NCI-H82 treated with DMSO at 0.1 percent for 48 hours (cell line): Measurements from ENCODE around the gene TBC1D19.
"Not testable (repeated sequence)": the region's sequence is repeated elsewhere in the genome, so short reads cannot be mapped to it uniquely, and the experiment has no call there.

Source experiments
- DNase-seq: peaks from one replicate; lab custom pipeline; 2025; ENCODE audit not compliant: unreplicated experiment; lab: John Stamatoyannopoulos, UW

Gene TBC1D19

GRCh38 chr4:26594778-26595177 lies 10.9 kb downstream of the TBC1D19 start:
- no peak for DNase-seq

GRCh38 chr4:26596843-26597242 lies 13.0 kb downstream of the TBC1D19 start:
- DNase-seq, result no peak

GRCh38 chr4:26601204-26601603 lies 17.3 kb downstream of the TBC1D19 start:
- no peak for DNase-seq

GRCh38 chr4:26607776-26608175 lies 23.9 kb downstream of the TBC1D19 start:
- no peak for DNase-seq

GRCh38 chr4:26609391-26609790 lies 25.5 kb downstream of the TBC1D19 start:
- DNase-seq, result no peak

GRCh38 chr4:26609868-26610267 lies 26.0 kb downstream of the TBC1D19 start:
- DNase-seq, result no peak

- DNase-seq, result no peak
Measured at GRCh38 chr4:26611372-26611771, 27.5 kb downstream of the TBC1D19 start.

GRCh38 chr4:26611885-26612284 lies 28.0 kb downstream of the TBC1D19 start:
- no peak for DNase-seq

- DNase-seq, result no peak
Measured at GRCh38 chr4:26613237-26613636, 29.4 kb downstream of the TBC1D19 start.

GRCh38 chr4:26613735-26614134 lies 29.9 kb downstream of the TBC1D19 start:
- DNase-seq, result no peak

GRCh38 chr4:26619784-26620183 lies 35.9 kb downstream of the TBC1D19 start:
- no peak for DNase-seq

GRCh38 chr4:26621366-26621765 lies 37.5 kb downstream of the TBC1D19 start:
- no peak for DNase-seq

- DNase-seq, result no peak
Measured at GRCh38 chr4:26622913-26623312, 39.0 kb downstream of the TBC1D19 start.

- DNase-seq, result not testable (repeated sequence)
Measured at GRCh38 chr4:26626658-26627057, 42.8 kb downstream of the TBC1D19 start.

GRCh38 chr4:26632916-26633315 lies 49.0 kb downstream of the TBC1D19 start:
- DNase-seq, result no peak

GRCh38 chr4:26634237-26634636 lies 50.4 kb downstream of the TBC1D19 start:
- no peak for DNase-seq

GRCh38 chr4:26636458-26636857 lies 52.6 kb downstream of the TBC1D19 start:
- no peak for DNase-seq

- DNase-seq, result not testable (repeated sequence)
Measured at GRCh38 chr4:26640639-26641038, 56.8 kb downstream of the TBC1D19 start.

GRCh38 chr4:26647523-26648224 lies 63.8 kb downstream of the TBC1D19 start:
- no peak for DNase-seq

GRCh38 chr4:26648260-26648659 lies 64.4 kb downstream of the TBC1D19 start:
- DNase-seq, result no peak

GRCh38 chr4:26660261-26660660 lies 76.4 kb downstream of the TBC1D19 start:
- DNase-seq, result no peak

- no peak for DNase-seq
Measured at GRCh38 chr4:26663888-26664287, 80.0 kb downstream of the TBC1D19 start.

- no peak for DNase-seq
Measured at GRCh38 chr4:26670903-26671537, 87.1 kb downstream of the TBC1D19 start.
